Ovary (tissue), 9 donors: Measurements from ENCODE around the gene NCF4. TPM values are rescaled to one million over a fixed set of nuclear protein-coding genes. Genes with fewer than 3 reads are reported as not detected.

Experiments
- DNase-seq, 5 donors: peaks; one replicate each; pipeline ENCODE4 v3.0.0-alpha.2; 2019 to 2020
- H3K27ac ChIP-seq, 2 donors: fragments of 200-600 bp; one replicate each; pipeline versions ENCODE4 v1.5.1 to v1.8.0; 2019 to 2022
- H3K27me3 ChIP-seq: fragments of 200-600 bp; one replicate; pipeline ENCODE4 v1.8.0; 2022
- H3K36me3 ChIP-seq: fragments of 200-600 bp; sonication (generic); one replicate; pipeline ENCODE4 v1.5.1; 2019
- H3K4me1 ChIP-seq: one replicate; pipeline ENCODE4 v1.8.1; 2013; ENCODE audit warnings: mild to moderate bottlenecking, moderate library complexity; ENCODE audit not compliant: insufficient read depth
- H3K4me3 ChIP-seq: fragments of 200-600 bp; sonication (generic); one replicate; pipeline ENCODE4 v1.5.1; 2017
- H3K9me3 ChIP-seq, 2 donors: fragments of 200-600 bp in 1 of 2; sonication (generic) in 1 of 2; one replicate each; pipeline versions ENCODE4 v1.5.1 to v1.8.1; 2013 to 2019; ENCODE audit warnings: mild to moderate bottlenecking in 1 of 2, moderate library complexity in 1 of 2
- CTCF ChIP-seq, 3 donors: fragments of 450-650 bp in 2 of 3; fragments of 200-600 bp in 1 of 3; IDR thresholded peaks; one replicate each; pipeline versions ENCODE4 v1.5.1 to v1.8.0; 2016 to 2022; ENCODE audit warnings: antibody characterized with exemption in 3 of 3, mild to moderate bottlenecking in 1 of 3
- EP300 ChIP-seq: sonication (generic); formaldehyde crosslinking; IDR thresholded peaks from one replicate; pipeline ENCODE4 v1.6.1; 2017; ENCODE audit warnings: antibody characterized with exemption
- POLR2A ChIP-seq: fragments of 450-650 bp; IDR thresholded peaks from one replicate; pipeline ENCODE4 v1.6.1; 2017; ENCODE audit warnings: antibody characterized with exemption, mild to moderate bottlenecking, moderate library complexity
- WGBS, 3 donors: extraction: QIAGEN DNeasy Blood & Tissue Kit in 1 of 3; methylation state at CpG; one replicate each; pipeline versions ENCODE4 v1.1.5 to v1.1.7; 2013 to 2017; 5-methylcytosine and 5-hydroxymethylcytosine counted together
- intact Hi-C, 4 donors: fragments of 100-400 bp; cut with DNase I; formaldehyde crosslinking; loops; one replicate each; pipeline versions ENCODE4 v1.11.0 to v1.15.1; 2022 to 2023
- polyA plus RNA-seq, 2 donors: library from polyadenylated mRNA; stranded (reverse); fragments of 200-250 nt in 1 of 2; fragments of 350-450 nt in 1 of 2; fragmentation: Illumina TruSeq in 1 of 2; extraction: RNeasy Lipid Tissue Mini Kit (QIAGEN cat#74804) in 1 of 2; gene quantifications; one replicate each; pipeline ENCODE4 v1.2.3, GENCODE V29; 2013 to 2014
- total RNA-seq, 7 donors: library from RNA; depleted of rRNA in 2 of 7; stranded (reverse); fragments of >200 nt in 2 of 7; fragmentation: NEBNext Ultra II Directional in 3 of 7; extraction: Animal tissue kit (Norgen Biotek cat#: 25700) in 3 of 7; gene quantifications; one replicate each; pipeline versions ENCODE4 v1.1.0 to v1.2.4, GENCODE V29; 2016 to 2023
- donor health status: DM: no; HTN: no; CAD: no; lungs with moderate emphysema.
- donor health status: DM: no; HTN: no; CAD: no.
- donor health status: Bipolar disorder and iron deficiency.
- donor health status: DM: yes; HTN: yes; CAD: no.
- donor health status: DM: no; HTN: no; CAD: no.
- donor health status: DM: yes; HTN: yes; CAD: no.

The NCF4 gene
- total and polyA plus RNA-seq, 9 donors: 2.2 to 6.7 (median 4.8) TPM

- H3K4me1 ChIP-seq: peaks cover 1% of the 10 kb centered on the region
- no peaks in the 10 kb centered on the region for H3K9me3 ChIP-seq
- intact Hi-C loops: no loop called here
- no peak overlapping the region for H3K27ac ChIP-seq
- DNase-seq: no peak
- H3K36me3 ChIP-seq: no peaks in the 10 kb centered on the region
- no peaks in the 10 kb centered on the region for H3K27me3 ChIP-seq
- TF ChIP-seq POLR2A: no peak
- no peak for TF ChIP-seq EP300
- TF ChIP-seq CTCF (IDR thresholded peaks at IDR 0.05): no peak
- no peak overlapping the region for H3K4me3 ChIP-seq
- WGBS, 3 donors: 35 to 49% (median 43%) methylated on average over 9 of the region's 9 CpGs
These were observed 2.6 kb upstream of the NCF4 start for GRCh38 chr22:36858156-36858555.

- Histone ChIP-seq H3K36me3 (no peaks in the 10 kb centered on the region), H3K27ac (no peak overlapping the region), H3K4me3 (no peak overlapping the region), H3K4me1 (peaks cover 1% of the 10 kb centered on the region), H3K9me3 (no peaks in the 10 kb centered on the region), H3K27me3 (no peaks in the 10 kb centered on the region)
- TF ChIP-seq EP300: no peak
- no peak for TF ChIP-seq CTCF (IDR thresholded peaks at IDR 0.05)
- TF ChIP-seq POLR2A: no peak
- intact Hi-C loops: no loop called here
- DNase-seq: no peak
- 91 to 93% (median 91%) methylated on average over 2 of the region's 2 CpGs for WGBS, 3 donors
These were observed 1.8 kb upstream of the NCF4 start for GRCh38 chr22:36858966-36859365.

GRCh38 chr22:36860017-36860416 is 789 bp upstream of the NCF4 start:
- no peak overlapping the region for H3K4me3 ChIP-seq
- no peak overlapping the region for H3K27ac ChIP-seq
- intact Hi-C loops: loop anchor here in 1 of 4 donors (10.0 kb wide), 1 partner anchor 115 kb away; no protein-coding TSS in a partner anchor
- H3K36me3 ChIP-seq: no peaks in the 10 kb centered on the region
- no peak for TF ChIP-seq EP300
- TF ChIP-seq POLR2A: no peak
- TF ChIP-seq CTCF (IDR thresholded peaks at IDR 0.05): no peak
- peaks cover 1% of the 10 kb centered on the region for H3K4me1 ChIP-seq
- no peak for DNase-seq
- WGBS, 3 donors: 57 to 66% (median 60%) methylated on average over 6 of the region's 6 CpGs
- no peaks in the 10 kb centered on the region for H3K27me3 ChIP-seq
- H3K9me3 ChIP-seq: no peaks in the 10 kb centered on the region

- 94 to 100% (median 99%) methylated on average over 2 of the region's 2 CpGs for WGBS, 3 donors
These were observed 377 bp upstream of the NCF4 start for GRCh38 chr22:36860438-36860820.

More at GRCh38 chr22:36860438-36860820, 377 bp upstream of the NCF4 start:
- TF ChIP-seq CTCF (IDR thresholded peaks at IDR 0.05) (no peak), EP300 (no peak), POLR2A (no peak)
- H3K36me3 ChIP-seq: no peaks in the 10 kb centered on the region
- H3K9me3 ChIP-seq: no peaks in the 10 kb centered on the region
- no peak overlapping the region for H3K4me3 ChIP-seq
- intact Hi-C loops: loop anchor here in 1 of 4 donors (10.0 kb wide), 1 partner anchor 114 kb away; no protein-coding TSS in a partner anchor
- no peaks in the 10 kb centered on the region for H3K27me3 ChIP-seq
- peaks cover 1% of the 10 kb centered on the region for H3K4me1 ChIP-seq
- no peak for DNase-seq
- no peak overlapping the region for H3K27ac ChIP-seq
